HL-60 (cell line): ENCODE results near the gene CD1C.

Experiments
- GABPA ChIP-seq: IDR thresholded peaks from 2 replicates; pipeline ENCODE4 v1.6.1; 2012; ENCODE audit warnings: low read depth
- POLR2AphosphoS5 ChIP-seq: IDR thresholded peaks from 2 replicates; pipeline ENCODE4 v1.6.1; 2012; ENCODE audit warnings: low read depth
- SPI1 ChIP-seq: IDR thresholded peaks from 2 replicates; pipeline ENCODE4 v1.6.1; 2012; ENCODE audit warnings: low read depth, mild to moderate bottlenecking, borderline replicate concordance
- TF ChIP-seq, protein P1 (sequence below): IDR thresholded peaks from one replicate; pipeline ENCODE4 v1.5.1; 2011; ENCODE audit warnings: low read length, control low read depth, inconsistent platforms; ENCODE audit not compliant: insufficient read depth
- TF ChIP-seq, protein P2 (sequence below): IDR thresholded peaks from 2 replicates; pipeline ENCODE4 v1.6.1; 2012; ENCODE audit warnings: low read depth; ENCODE audit not compliant: insufficient replicate concordance

DNA sequence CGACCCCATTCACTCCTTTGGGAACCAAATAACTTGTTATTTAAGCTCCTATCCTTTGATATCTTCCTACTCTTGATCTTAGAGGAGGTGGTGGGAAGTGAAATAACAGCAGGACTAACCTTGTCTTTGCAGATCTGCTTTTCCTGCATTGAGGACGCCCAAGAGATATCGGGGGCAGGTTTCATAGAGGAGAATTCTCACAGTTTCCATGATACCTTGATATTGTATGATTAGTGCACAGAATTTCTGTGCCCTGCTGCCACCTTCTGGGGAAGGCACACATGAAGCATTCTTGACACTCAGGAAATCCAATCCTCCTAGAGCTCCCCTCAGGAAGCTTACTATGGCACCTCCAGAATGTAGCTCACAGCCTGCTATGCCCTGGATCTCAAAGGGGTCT is 40.0 kb downstream of the CD1C start:
- TF ChIP-seq, protein P1, sequence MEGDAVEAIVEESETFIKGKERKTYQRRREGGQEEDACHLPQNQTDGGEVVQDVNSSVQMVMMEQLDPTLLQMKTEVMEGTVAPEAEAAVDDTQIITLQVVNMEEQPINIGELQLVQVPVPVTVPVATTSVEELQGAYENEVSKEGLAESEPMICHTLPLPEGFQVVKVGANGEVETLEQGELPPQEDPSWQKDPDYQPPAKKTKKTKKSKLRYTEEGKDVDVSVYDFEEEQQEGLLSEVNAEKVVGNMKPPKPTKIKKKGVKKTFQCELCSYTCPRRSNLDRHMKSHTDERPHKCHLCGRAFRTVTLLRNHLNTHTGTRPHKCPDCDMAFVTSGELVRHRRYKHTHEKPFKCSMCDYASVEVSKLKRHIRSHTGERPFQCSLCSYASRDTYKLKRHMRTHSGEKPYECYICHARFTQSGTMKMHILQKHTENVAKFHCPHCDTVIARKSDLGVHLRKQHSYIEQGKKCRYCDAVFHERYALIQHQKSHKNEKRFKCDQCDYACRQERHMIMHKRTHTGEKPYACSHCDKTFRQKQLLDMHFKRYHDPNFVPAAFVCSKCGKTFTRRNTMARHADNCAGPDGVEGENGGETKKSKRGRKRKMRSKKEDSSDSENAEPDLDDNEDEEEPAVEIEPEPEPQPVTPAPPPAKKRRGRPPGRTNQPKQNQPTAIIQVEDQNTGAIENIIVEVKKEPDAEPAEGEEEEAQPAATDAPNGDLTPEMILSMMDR, result peak; percentile 29
- TF ChIP-seq, protein P2, sequence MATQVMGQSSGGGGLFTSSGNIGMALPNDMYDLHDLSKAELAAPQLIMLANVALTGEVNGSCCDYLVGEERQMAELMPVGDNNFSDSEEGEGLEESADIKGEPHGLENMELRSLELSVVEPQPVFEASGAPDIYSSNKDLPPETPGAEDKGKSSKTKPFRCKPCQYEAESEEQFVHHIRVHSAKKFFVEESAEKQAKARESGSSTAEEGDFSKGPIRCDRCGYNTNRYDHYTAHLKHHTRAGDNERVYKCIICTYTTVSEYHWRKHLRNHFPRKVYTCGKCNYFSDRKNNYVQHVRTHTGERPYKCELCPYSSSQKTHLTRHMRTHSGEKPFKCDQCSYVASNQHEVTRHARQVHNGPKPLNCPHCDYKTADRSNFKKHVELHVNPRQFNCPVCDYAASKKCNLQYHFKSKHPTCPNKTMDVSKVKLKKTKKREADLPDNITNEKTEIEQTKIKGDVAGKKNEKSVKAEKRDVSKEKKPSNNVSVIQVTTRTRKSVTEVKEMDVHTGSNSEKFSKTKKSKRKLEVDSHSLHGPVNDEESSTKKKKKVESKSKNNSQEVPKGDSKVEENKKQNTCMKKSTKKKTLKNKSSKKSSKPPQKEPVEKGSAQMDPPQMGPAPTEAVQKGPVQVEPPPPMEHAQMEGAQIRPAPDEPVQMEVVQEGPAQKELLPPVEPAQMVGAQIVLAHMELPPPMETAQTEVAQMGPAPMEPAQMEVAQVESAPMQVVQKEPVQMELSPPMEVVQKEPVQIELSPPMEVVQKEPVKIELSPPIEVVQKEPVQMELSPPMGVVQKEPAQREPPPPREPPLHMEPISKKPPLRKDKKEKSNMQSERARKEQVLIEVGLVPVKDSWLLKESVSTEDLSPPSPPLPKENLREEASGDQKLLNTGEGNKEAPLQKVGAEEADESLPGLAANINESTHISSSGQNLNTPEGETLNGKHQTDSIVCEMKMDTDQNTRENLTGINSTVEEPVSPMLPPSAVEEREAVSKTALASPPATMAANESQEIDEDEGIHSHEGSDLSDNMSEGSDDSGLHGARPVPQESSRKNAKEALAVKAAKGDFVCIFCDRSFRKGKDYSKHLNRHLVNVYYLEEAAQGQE, result no peak
- TF ChIP-seq POLR2AphosphoS5 (no peak), SPI1 (no peak), GABPA (no peak)
